GM19397 (cell line): Measurements from ENCODE around the gene RASSF7.

Experiments used
- ATAC-seq: cut with Tn5 transposase; IDR thresholded peaks from one replicate; pipeline ENCODE4 v1.9.1; 2021; ENCODE audit warnings: mild to moderate bottlenecking, moderate library complexity; ENCODE audit not compliant: unreplicated experiment

RASSF7 gene

GRCh38 chr11:579830-580601, 19.2 kb downstream of the RASSF7 start:
- no peak for ATAC-seq

DNA sequence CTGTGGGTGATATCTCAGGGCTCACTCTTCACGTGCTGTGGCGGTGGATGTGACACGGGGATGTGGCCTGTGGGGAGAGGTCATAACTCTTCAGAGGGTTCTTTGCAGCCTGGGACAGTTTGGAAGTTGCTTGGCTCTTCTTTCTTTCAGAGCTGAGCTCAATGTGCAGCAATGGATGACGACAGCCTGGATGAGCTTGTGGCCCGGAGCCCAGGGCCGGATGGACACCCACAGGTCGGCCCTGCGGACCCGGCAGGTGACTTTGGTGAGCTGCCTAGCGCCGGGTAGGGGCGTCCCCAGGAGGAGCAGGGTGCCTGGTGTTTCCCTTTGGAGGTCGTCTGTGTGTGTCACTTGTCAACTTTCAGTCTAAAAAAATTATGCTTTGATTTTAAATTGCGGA, 20.6 kb downstream of the RASSF7 start:
- no peak for ATAC-seq

- no peak for ATAC-seq
Observed at GRCh38 chr11:581752-582151, 21.0 kb downstream of the RASSF7 start.

DNA sequence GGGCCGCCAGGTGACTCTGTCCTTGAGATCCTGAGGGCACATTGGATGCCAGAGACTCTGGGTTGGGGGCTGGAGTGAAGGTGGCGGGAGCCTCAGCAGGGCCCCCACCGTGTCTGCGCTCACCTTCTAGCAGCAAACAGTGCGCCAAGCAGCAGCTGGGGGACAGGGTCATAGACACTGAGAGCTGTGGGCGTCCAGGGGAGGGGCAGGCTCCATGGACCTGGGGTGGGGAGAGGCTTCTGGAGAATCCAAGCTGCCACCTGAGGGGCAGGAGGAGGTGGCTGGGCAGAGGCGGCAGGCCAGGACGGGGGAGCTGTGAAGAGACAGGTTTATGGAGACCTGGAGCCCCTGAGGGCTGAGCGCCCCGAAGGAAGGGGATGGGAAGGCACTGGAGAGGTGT, 23.5 kb downstream of the RASSF7 start:
- no peak for ATAC-seq

- no peak for ATAC-seq
Observed at GRCh38 chr11:586376-587316, 25.9 kb downstream of the RASSF7 start.

- ATAC-seq: no peak
Observed at GRCh38 chr11:587546-587945, 26.8 kb downstream of the RASSF7 start.

DNA sequence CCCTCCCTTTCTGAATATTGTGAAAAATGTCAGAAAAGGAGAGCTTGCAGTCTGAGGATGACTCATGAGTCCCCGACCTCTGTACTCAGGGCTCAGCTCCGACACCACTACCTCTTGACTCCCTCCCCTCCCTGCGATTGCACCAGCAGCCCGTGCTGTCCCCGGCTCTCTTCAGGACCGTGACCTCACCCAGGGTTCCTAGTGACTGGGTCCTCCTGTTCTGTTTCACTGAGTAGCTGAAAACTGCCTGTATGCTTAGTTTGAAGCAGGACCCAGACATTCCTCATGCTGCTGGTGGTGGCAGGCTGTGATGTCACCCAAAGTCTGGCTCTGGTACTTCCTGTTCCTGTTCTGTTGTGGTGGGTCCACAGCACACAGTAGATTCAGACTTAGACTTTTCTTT, 27.2 kb downstream of the RASSF7 start:
- ATAC-seq: no peak

DNA sequence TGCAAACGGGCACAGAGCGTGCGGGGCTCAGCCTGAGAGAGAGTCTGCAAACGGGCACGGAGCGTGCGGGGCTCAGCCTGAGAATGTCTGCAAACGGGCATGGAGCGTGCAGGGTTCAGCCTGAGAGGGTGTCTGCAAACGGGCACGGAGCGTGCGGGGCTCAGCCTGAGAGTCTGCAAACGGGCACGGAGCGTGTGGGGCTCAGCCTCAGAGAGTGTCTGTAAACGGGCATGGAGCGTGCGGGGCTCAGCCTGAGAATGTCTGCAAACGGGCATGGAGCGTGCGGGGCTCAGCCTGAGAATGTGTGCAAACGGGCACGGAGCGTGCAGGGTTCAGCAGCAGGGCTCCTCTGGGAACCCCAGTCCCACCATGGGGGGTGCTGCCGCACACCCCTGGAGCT, 29.0 kb downstream of the RASSF7 start:
- no peak for ATAC-seq

DNA sequence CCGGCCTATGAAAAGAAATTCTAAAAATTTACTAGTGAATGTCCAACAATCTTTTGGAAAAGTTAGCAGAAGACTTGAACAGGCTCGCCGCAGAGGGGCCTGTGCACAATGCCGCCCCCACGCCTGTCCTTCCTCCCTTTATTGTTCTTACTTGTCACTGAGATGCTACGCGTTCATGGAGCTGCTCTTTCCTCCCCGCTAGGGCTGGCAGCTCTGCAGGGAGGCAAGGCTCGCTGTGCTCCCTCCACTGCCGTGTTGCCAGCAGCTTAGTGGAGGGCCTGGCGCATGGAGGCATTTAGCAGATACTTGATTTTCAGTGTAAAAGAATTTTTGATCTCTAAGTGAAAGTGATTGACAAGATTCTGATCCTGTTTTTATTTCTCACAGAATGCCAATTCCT, 30.2 kb downstream of the RASSF7 start:
- no peak for ATAC-seq

DNA sequence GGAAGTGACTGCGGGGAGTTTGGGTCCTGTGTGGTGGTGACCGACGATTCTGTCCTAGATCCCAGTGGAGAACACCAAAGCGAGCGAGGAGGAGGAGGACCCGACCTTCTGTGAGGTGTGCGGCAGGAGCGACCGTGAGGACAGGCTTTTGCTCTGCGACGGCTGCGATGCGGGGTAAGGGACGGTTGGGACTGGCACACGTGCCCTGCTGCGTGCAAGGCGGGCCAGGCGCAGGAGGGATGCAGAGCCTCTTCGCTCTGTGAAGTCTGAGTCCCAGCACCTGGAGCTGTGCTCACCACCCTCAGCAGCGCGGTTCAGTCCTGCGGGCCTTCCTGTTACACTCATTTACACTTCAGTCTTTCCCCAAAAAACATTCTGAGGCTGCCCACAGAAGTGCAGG, 31.7 kb downstream of the RASSF7 start:
- ATAC-seq: no peak

DNA sequence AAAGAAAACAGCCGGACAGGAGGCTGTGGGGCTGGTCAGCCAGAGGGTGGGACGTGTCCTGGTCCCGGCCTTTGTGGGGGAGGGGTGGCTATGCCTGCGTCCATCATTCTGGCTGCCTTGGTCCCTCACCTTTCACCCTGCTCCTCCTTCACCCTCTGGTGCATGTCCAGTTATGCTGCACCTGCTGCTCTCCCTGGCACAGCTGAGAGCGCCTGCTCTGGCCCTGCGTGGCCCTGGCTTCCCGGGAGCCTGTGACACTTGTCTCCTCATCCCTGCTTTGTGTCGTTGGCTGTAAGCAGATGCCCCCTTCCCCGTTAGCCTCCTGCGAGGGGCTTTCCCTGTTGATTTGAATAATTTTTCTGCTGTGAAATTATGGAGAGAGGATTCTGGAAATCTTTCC, 32.1 kb downstream of the RASSF7 start:
- ATAC-seq: no peak

DNA sequence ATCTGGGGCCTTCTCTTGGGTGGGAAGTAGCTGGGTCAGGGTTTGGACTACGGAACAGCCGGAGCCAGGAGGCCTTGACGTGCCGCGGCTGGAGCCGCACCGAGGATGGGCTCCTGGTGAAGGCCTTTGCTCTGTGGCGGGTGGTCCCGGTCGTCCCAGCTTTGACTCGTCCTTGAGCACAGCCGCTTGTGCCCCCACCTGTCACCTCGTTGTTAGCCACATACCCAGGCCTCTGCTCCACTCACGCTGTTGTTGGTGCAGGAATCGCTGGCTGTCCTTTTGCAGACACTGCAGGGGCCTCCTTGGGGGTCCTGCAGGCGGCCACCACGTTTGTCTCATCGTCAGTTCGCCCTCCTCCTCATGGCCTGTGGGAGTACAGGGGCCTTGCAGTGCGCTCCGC, 32.6 kb downstream of the RASSF7 start:
- no peak for ATAC-seq

DNA sequence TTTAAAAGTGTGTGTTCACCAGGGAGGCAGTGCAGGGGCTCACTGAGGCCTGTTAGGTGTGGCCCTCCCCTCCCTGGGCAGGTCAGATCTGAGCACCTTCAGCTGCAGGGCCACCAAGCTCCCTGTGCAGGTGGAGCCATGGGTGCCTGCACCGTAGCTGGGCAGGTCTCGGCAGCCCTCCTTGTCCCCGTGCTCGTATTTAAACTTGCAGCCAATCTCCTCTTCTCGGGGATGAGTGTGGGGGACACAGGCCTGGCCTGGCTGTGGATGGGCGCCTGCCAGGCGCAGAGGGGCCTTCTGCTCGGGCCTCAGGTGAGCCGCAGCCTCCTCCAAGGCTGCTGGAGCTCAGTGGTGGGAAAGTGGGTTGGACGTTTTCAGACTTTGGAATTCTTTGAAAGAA, 34.6 kb downstream of the RASSF7 start:
- no peak for ATAC-seq

GRCh38 chr11:596374-596773, 35.6 kb downstream of the RASSF7 start:
- no peak for ATAC-seq

- no peak for ATAC-seq
Observed at GRCh38 chr11:597166-597725, 36.5 kb downstream of the RASSF7 start.

GRCh38 chr11:598005-598680, 37.4 kb downstream of the RASSF7 start:
- ATAC-seq: no peak

DNA sequence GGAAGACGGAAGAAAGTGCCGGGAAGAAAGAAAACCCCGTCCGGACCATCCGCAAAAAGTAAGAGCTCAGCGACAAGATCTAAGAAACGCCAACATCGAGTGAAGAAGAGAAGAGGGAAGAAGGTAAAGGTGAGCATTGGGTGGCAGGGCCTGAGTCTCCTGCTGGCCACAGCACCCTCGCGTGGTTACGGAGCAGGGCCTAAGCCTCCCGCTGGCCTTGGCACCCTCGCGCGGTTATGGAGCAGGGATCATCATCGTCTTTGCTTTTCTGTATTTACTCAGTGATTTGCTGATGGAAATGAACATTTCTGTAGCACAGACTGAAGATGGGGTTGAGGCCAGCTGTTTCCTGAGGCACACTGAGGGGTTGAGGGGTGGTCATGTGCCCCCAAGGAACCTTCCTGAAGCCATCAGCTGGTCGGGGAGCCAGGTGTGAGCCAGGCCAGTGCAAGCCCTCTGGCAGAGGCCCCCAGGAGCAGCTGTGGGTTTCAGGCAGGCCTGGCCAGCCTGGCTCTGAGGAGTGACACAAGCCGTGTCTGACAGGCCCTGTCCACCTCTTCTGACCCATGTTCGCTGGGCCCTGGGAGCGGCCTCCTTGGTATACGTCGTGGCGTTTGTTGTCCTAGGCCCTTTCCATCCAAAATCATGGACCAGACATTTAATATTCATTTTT, 40.9 kb downstream of the RASSF7 start:
- ATAC-seq: no peak

DNA sequence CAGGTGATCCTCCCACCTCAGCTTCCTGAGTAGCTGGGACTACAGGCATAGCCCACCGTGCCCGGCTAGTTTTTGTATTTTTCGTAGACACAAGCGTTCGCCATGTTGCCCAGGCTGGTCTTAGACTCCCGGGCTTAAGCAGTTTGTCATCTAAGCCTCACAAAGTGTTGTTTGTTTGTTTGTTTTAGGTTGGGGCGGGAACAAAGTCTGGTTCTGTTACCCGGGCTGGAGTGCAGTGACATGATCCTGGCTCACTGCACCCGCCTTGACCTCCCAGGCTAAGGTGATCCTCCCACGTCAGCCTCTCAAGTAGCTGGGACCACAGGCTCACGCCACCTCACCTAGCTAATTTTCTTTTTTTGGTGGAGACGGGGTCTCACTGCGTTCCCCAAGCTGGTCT, 42.4 kb downstream of the RASSF7 start:
- ATAC-seq: no peak

DNA sequence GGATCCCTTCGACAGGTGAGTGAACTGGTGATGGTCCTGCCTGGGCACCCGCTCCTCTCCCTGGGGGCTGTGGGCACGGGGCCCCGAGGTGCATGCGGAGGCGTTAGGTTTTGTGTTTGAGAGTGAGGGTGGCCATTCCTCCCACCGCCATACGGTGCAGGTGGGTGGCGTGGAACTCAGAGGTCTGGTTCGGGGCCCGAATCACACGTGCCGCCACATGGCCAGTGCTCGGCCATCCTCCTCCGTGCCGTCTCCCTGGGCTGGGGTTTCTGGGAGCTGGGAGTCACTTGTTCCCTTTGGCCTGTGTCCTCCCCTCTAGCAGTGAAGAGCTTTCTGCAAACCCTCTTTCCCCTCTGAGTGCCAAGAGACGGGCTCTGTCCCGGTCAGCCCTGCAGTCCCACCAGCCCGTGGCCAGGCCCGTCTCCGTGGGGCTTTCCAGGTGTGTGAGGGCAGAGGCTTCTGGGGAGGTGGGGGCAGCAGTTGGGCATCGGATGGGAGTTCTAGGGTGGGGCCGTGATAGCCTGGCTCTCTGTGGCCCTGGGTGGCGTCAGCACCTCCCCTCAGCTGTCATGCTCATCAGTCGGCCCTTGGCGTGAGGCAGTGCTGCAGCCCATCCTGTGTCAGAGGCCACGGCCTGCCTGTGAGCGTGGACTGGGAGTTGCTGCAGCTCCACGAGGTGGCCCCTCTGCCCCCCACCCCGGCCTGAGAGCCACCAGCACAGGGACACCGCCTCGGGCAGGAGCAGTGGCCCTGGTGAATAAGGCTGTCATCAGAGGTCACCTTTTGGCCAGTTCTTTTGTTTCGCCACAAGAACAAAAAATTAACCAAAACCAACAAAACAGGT, 44.7 kb downstream of the RASSF7 start:
- no peak for ATAC-seq

GRCh38 chr11:606245-606644, 45.5 kb downstream of the RASSF7 start:
- ATAC-seq: no peak
